ENCODE data around the gene FHDC1.

FHDC1 gene

GRCh38 chr4:153021276-153021675 is 85.2 kb downstream of the FHDC1 start:
- Histone ChIP-seq H3F3A (ENCODE audit: insufficient read depth) (no peaks in the 10 kb centered on the region), H3K9ac (ENCODE audit: low read length) (no peak overlapping the region)
- TF ChIP-seq CTCF (IDR thresholded peaks at IDR 0.05; ENCODE audit: insufficient read depth, low read length, poor library complexity, severe bottlenecking) (no peak), EZH2phosphoT487 (conservative IDR thresholded peaks at IDR 0.05; ENCODE audit: low read length) (no peak)

GRCh38 chr4:153022241-153022715 is 86.2 kb downstream of the FHDC1 start:
- Histone ChIP-seq H3K27ac (ENCODE audit: low read depth, low read length) (no peak overlapping the region), H3K9me2 (replicated peaks; ENCODE audit: insufficient read depth, low read length) (no peaks in the 10 kb centered on the region), H3K4me3 (ENCODE audit: insufficient read depth, low read length, poor library complexity, severe bottlenecking) (no peak overlapping the region), H3K36me3 (ENCODE audit: low read length) (no peaks in the 10 kb centered on the region), H3F3A (ENCODE audit: insufficient read depth) (no peaks in the 10 kb centered on the region), H3K79me2 (ENCODE audit: insufficient read depth, low read length) (no peaks in the 10 kb centered on the region), H3K4me2 (ENCODE audit: low read depth, low read length, poor library complexity, severe bottlenecking) (no peak overlapping the region), H3K9me3 (ENCODE audit: insufficient read depth, low read length) (no peaks in the 10 kb centered on the region), H3K27me3 (ENCODE audit: low read length) (no peaks in the 10 kb centered on the region), H2AFZ (ENCODE audit: low read depth, low read length, severe bottlenecking) (no peak overlapping the region), H3K9ac (ENCODE audit: low read length) (no peak overlapping the region), H4K20me1 (ENCODE audit: low read depth, low read length) (no peaks in the 10 kb centered on the region)
- TF ChIP-seq EZH2phosphoT487 (conservative IDR thresholded peaks at IDR 0.05; ENCODE audit: low read length) (no peak), CTCF (IDR thresholded peaks at IDR 0.05; ENCODE audit: insufficient read depth, low read length, poor library complexity, severe bottlenecking) (no peak)

More at GRCh38 chr4:153021276-153021675, 85.2 kb downstream of the FHDC1 start:
- Histone ChIP-seq H3K4me3 (ENCODE audit: insufficient read depth, low read length, poor library complexity, severe bottlenecking) (no peak overlapping the region), H3K36me3 (ENCODE audit: low read length) (no peaks in the 10 kb centered on the region), H2AFZ (ENCODE audit: low read depth, low read length, severe bottlenecking) (no peak overlapping the region), H3K27me3 (ENCODE audit: low read length) (no peaks in the 10 kb centered on the region), H3K9me3 (ENCODE audit: insufficient read depth, low read length) (no peaks in the 10 kb centered on the region), H3K9me2 (replicated peaks; ENCODE audit: insufficient read depth, low read length) (no peaks in the 10 kb centered on the region), H3K4me2 (ENCODE audit: low read depth, low read length, poor library complexity, severe bottlenecking) (no peak overlapping the region), H4K20me1 (ENCODE audit: low read depth, low read length) (no peaks in the 10 kb centered on the region), H3K79me2 (ENCODE audit: insufficient read depth, low read length) (no peaks in the 10 kb centered on the region), H3K27ac (ENCODE audit: low read depth, low read length) (no peak overlapping the region)

- H3K4me3 ChIP-seq (ENCODE audit: insufficient read depth, low read length, poor library complexity, severe bottlenecking) = no peak overlapping the region
- H2AFZ ChIP-seq (ENCODE audit: low read depth, low read length, severe bottlenecking) = no peak overlapping the region
- no peak for TF ChIP-seq EZH2phosphoT487 (conservative IDR thresholded peaks at IDR 0.05; ENCODE audit: low read length)
- no peak for TF ChIP-seq CTCF (IDR thresholded peaks at IDR 0.05; ENCODE audit: insufficient read depth, low read length, poor library complexity, severe bottlenecking)
- H3K9me2 ChIP-seq (replicated peaks; ENCODE audit: insufficient read depth, low read length) = no peaks in the 10 kb centered on the region
- H3K9me3 ChIP-seq (ENCODE audit: insufficient read depth, low read length) = no peaks in the 10 kb centered on the region
- no peaks in the 10 kb centered on the region for H3K36me3 ChIP-seq (ENCODE audit: low read length)
- H3F3A ChIP-seq (ENCODE audit: insufficient read depth) = no peaks in the 10 kb centered on the region
- H3K4me2 ChIP-seq (ENCODE audit: low read depth, low read length, poor library complexity, severe bottlenecking) = no peak overlapping the region
- no peak overlapping the region for H3K9ac ChIP-seq (ENCODE audit: low read length)
- no peaks in the 10 kb centered on the region for H3K27me3 ChIP-seq (ENCODE audit: low read length)
- H4K20me1 ChIP-seq (ENCODE audit: low read depth, low read length) = no peaks in the 10 kb centered on the region
- no peak overlapping the region for H3K27ac ChIP-seq (ENCODE audit: low read depth, low read length)
- no peaks in the 10 kb centered on the region for H3K79me2 ChIP-seq (ENCODE audit: insufficient read depth, low read length)
Observed at GRCh38 chr4:153023139-153023538, 87.0 kb downstream of the FHDC1 start.
